Endodermal cell (in vitro differentiated cells): Measurements from ENCODE around the gene NFATC2. TPM values are rescaled to one million over a fixed set of nuclear protein-coding genes. Genes with fewer than 3 reads are reported as not detected.
A peak's percentile ranks its signal among the peaks of the same experiment; 100 is the strongest.

Experiments
- DNase-seq: peaks from one replicate; pipeline ENCODE4 v3.0.0-alpha.2; 2017
- H3K27ac ChIP-seq: 2 replicates; pipeline ENCODE4 v1.5.1; 2013; ENCODE audit warnings: mild to moderate bottlenecking, low read depth, low read length, moderate library complexity
- H3K27me3 ChIP-seq: 2 replicates; pipeline ENCODE4 v1.6.1; 2013; ENCODE audit warnings: mild to moderate bottlenecking, low read length, moderate library complexity; ENCODE audit not compliant: insufficient read depth, control insufficient read depth, poor library complexity, severe bottlenecking
- H3K36me3 ChIP-seq: 2 replicates; pipeline ENCODE4 v1.7.0; 2013; ENCODE audit warnings: mild to moderate bottlenecking, low read length, moderate library complexity; ENCODE audit not compliant: control insufficient read depth, insufficient read depth
- H3K4me1 ChIP-seq: one replicate; pipeline ENCODE4 v1.7.0; 2013; ENCODE audit warnings: low read length; ENCODE audit not compliant: control insufficient read depth, insufficient read depth
- H3K4me3 ChIP-seq: 2 replicates; pipeline ENCODE4 v1.5.1; 2013; ENCODE audit warnings: mild to moderate bottlenecking, low read length, moderate library complexity
- H3K9ac ChIP-seq: 2 replicates; pipeline ENCODE4 v1.6.1; 2013; ENCODE audit warnings: mild to moderate bottlenecking, low read length, moderate library complexity; ENCODE audit not compliant: poor library complexity, severe bottlenecking; ENCODE audit errors: extremely low read depth
- H3K9me3 ChIP-seq: 2 replicates; pipeline ENCODE4 v1.6.1; 2013; ENCODE audit warnings: mild to moderate bottlenecking, low read length, moderate library complexity; ENCODE audit not compliant: control insufficient read depth
- H3K27ac Mint-ChIP-seq: 2 replicates; pipeline ENCODE4 v1.8.0; 2020; ENCODE audit warnings: mixed read lengths
- H3K27me3 Mint-ChIP-seq: 2 replicates; pipeline ENCODE4 v1.8.0; 2021; ENCODE audit warnings: mild to moderate bottlenecking, mixed read lengths; ENCODE audit not compliant: insufficient read depth
- H3K36me3 Mint-ChIP-seq: 2 replicates; pipeline ENCODE4 v1.8.0; 2020; ENCODE audit warnings: low read depth, mixed read lengths
- H3K4me1 Mint-ChIP-seq: 2 replicates; pipeline ENCODE4 v1.8.0; 2020; ENCODE audit warnings: mixed read lengths
- H3K4me3 Mint-ChIP-seq: 2 replicates; pipeline ENCODE4 v1.8.0; 2020; ENCODE audit warnings: mild to moderate bottlenecking, moderate library complexity, mixed read lengths
- H3K9me3 Mint-ChIP-seq: 2 replicates; pipeline ENCODE4 v1.8.0; 2020; ENCODE audit warnings: mild to moderate bottlenecking, mixed read lengths
- CTCF ChIP-seq: fragments of 200-600 bp; sonication (generic); conservative IDR thresholded peaks from 2 replicates; pipeline ENCODE4 v1.5.0; 2021; ENCODE audit warnings: antibody characterized with exemption, mild to moderate bottlenecking
- WGBS, 2 experiments: methylation state at CpG; one replicate each; pipeline versions ENCODE4 v1.1.5 to v1.1.7; 2013; ENCODE audit warnings: missing lambda C conversion rate in 2 of 2, mixed read lengths in 1 of 2; ENCODE audit not compliant: insufficient coverage in 1 of 2, insufficient read length in 1 of 2; 5-methylcytosine and 5-hydroxymethylcytosine counted together
- total RNA-seq, 2 donors: library from RNA; stranded (reverse); fragmentation: NEBNext Ultra II Directional in 1 of 2; extraction: Animal tissue kit (Norgen Biotek cat#: 25700) in 1 of 2; gene quantifications; 2 replicates in 1 of 2; 3 replicates in 1 of 2; pipeline ENCODE4 v1.2.1, GENCODE V29; 2021

NFATC2 gene
- total RNA-seq, 2 donors from 2014 or later, result 1.5 to 2.1 TPM

GRCh38 chr20:51500936-51501335 lies 41.6 kb downstream of the NFATC2 start:
- H3K9ac ChIP-seq, result no peak overlapping the region
- no peak overlapping the region for H3K27ac ChIP-seq
- H3K4me3 Mint-ChIP-seq, result no peak overlapping the region
- H3K27ac Mint-ChIP-seq, result no peak overlapping the region
- no peaks in the 10 kb centered on the region for H3K36me3 ChIP-seq
- no peaks in the 10 kb centered on the region for H3K9me3 Mint-ChIP-seq
- H3K27me3 ChIP-seq, result no peaks in the 10 kb centered on the region
- TF ChIP-seq CTCF, result no peak
- H3K27me3 Mint-ChIP-seq, result no peaks in the 10 kb centered on the region
- no peaks in the 10 kb centered on the region for H3K36me3 Mint-ChIP-seq
- no peaks in the 10 kb centered on the region for H3K9me3 ChIP-seq
- peak; percentile 44 for DNase-seq
- 90 to 94% methylated on average over 1 of the region's 1 CpG for WGBS, 2 experiments
- peaks cover 14% of the 10 kb centered on the region for H3K4me1 Mint-ChIP-seq
- no peaks in the 10 kb centered on the region for H3K4me1 ChIP-seq
- H3K4me3 ChIP-seq, result no peak overlapping the region

- Mint-ChIP-seq H3K27ac (no peak overlapping the region), H3K27me3 (no peaks in the 10 kb centered on the region), H3K36me3 (no peaks in the 10 kb centered on the region), H3K9me3 (no peaks in the 10 kb centered on the region), H3K4me3 (no peak overlapping the region), H3K4me1 (peaks cover 14% of the 10 kb centered on the region)
- H3K4me3 ChIP-seq, result no peak overlapping the region
- no peaks in the 10 kb centered on the region for H3K27me3 ChIP-seq
- H3K4me1 ChIP-seq, result no peaks in the 10 kb centered on the region
- no peaks in the 10 kb centered on the region for H3K36me3 ChIP-seq
- no peak overlapping the region for H3K27ac ChIP-seq
- H3K9me3 ChIP-seq, result no peaks in the 10 kb centered on the region
- H3K9ac ChIP-seq, result no peak overlapping the region
- WGBS, 2 experiments, result 90% methylated on average over 1 of the region's 3 CpGs
- peak; percentile 31 for DNase-seq
- TF ChIP-seq CTCF, result no peak
Measured at GRCh38 chr20:51500311-51500710, 42.2 kb downstream of the NFATC2 start.

- Mint-ChIP-seq H3K36me3 (no peaks in the 10 kb centered on the region), H3K9me3 (no peaks in the 10 kb centered on the region), H3K4me3 (no peak overlapping the region), H3K27ac (no peak overlapping the region), H3K27me3 (no peaks in the 10 kb centered on the region), H3K4me1 (peaks cover 14% of the 10 kb centered on the region)
- H3K27ac ChIP-seq, result no peak overlapping the region
- H3K36me3 ChIP-seq, result no peaks in the 10 kb centered on the region
- 95 to 96% methylated on average over 6 to 11 of the region's 11 CpGs for WGBS, 2 experiments
- peak; percentile 16 for DNase-seq
- H3K4me3 ChIP-seq, result no peak overlapping the region
- no peaks in the 10 kb centered on the region for H3K4me1 ChIP-seq
- H3K9ac ChIP-seq, result no peak overlapping the region
- H3K9me3 ChIP-seq, result no peaks in the 10 kb centered on the region
- no peak for TF ChIP-seq CTCF
- no peaks in the 10 kb centered on the region for H3K27me3 ChIP-seq
Measured at GRCh38 chr20:51498765-51499540, 43.6 kb downstream of the NFATC2 start.
